ENCODE results near the gene SLC25A30.
"Not testable (repeated sequence)": the region's sequence is repeated elsewhere in the genome, so short reads cannot be mapped to it uniquely, and the experiment has no call there.

SLC25A30 gene

DNA sequence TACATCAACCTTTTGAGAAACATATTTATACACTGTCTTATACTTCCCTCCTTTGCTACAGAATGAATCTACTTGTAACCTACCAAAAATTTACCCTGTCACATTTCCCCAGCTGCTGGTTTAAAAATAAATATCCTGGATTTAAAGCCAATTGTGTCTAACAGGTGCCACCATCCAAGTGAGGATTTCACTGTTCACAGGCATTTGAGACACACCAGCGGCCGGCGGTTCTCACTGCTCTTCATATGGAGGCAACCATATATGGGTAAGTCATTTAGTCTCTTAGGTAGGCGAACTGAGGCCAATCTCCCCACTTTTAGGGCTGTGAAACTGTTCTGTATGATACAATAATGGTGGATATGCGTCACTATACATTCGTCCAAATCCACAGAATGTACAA, 26.2 kb downstream of the SLC25A30 start:
- DNase-seq (ENCODE audit: low spot score): no peak

DNA sequence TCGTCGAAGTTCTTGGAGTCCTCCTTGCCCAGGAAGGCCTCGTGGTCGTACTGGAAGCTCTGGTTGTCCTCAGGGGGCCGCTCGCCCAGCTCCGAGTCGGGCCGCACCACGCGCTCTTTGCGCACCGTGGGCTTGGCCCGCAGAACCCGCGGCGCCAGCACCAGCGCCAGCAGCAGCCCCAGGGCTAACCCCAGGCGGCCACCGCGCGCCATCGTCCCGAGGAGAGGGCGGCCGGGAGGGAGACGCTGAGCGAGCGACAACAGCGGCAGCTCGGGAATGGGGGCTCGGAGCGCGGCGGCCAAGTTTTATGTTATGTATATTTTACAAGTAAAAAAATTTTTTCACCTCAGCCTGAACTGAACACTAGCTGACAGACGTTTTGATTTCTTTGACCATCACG, 27.0 kb downstream of the SLC25A30 start:
- not testable (repeated sequence) for DNase-seq (ENCODE audit: low spot score)

DNA sequence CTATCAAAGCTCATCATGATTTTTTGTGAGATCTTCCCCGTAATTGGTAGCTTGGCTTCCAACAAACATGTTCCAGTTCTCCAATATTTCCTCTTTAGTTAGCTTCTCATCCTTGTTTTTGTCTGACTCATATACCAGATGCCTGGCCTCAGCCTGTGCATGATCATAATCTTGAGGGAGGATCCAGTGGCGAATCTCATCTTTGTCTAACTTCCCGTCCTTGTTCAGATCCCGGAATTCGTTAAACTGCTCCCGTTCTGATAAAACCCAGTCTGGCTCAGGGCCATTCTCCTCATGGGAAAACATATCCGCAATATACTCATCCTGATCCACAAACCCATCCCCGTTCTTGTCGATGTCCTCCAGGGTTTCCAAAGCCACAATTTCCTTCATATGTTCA, 27.8 kb downstream of the SLC25A30 start:
- DNase-seq (ENCODE audit: low spot score): not testable (repeated sequence)

DNA sequence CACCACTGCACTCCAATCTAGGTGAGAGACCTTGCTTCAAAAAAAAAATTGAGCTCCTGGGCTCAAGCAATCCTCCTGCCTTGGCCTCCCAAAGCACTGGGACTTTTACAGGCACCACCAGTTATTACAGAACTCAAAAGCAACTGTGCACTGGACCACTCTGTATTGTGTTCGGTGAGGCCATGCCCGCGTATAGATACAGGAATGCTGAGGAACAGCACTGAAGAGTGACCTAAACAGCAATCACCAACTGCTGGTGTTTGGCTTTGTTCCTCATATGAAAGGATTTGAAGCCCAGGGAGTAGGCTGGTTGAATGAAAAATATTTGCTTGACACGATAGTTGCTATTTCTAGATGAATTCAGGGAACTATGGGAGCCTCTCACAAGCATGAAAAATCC, 29.5 kb downstream of the SLC25A30 start:
- DNase-seq (ENCODE audit: low spot score): no peak

DNA sequence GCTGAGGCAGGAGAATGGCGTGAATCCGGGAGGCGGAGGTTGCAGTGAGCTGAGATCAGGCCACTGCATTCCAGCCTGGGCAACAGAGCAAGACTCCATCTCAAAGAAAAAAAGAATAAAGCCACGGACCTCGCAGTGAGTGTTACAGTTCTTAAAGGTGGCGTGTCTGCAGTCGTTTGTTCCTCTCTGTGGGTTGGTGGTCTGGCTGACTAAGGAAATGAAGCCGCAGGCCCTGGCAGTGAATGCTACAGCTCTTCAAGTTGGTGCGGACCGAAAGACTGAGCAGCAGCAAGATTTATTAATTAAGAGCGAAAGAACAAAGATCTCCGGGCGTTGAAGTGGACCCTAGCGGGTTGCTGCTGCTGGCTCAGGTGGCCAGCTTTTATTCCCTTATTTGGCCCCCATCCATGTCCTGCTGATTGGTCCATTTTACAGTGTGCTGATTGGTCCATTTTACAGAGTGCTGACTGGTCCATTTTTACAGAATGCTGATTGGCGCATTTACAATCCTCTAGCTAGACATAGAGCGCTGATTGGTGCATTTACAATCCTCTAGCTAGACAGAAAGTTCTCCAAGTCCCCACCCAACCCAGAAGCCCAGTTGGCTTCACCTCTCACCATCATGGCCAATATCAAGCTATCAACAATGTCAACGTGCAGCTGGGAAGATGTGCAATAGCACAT, 31.1 kb downstream of the SLC25A30 start:
- not testable (repeated sequence) for DNase-seq (ENCODE audit: low spot score)

DNA sequence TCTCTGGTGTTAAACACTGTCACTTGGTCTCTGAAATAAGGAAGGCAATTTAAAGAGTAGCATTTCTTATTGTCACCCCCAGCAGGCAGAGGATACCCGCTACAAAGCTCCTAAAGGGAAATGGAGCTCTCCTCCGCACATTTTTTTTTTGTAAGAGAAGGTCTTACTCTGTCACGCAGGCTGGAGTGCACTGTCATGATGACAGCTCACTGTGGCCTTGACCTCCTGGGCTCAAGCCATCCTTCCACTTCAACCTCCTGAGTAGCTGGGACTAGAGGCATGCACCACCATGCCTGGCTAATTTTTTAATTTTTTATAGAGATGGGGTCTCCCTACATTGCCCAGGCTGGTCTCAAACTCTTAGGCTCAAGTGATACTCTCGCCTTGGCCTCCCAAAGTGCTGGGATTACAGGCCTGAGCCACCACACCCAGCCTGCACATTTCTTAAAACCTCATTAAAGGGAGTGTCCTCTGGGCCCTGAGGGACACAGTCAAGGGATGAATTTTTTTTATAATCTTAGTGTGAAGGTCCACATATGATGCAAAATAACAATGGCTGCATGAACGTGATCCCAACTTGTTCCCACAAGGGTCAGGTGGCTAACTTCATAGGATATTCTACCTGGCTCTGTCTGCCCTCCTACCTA, 32.1 kb downstream of the SLC25A30 start:
- DNase-seq (ENCODE audit: low spot score): no peak

DNA sequence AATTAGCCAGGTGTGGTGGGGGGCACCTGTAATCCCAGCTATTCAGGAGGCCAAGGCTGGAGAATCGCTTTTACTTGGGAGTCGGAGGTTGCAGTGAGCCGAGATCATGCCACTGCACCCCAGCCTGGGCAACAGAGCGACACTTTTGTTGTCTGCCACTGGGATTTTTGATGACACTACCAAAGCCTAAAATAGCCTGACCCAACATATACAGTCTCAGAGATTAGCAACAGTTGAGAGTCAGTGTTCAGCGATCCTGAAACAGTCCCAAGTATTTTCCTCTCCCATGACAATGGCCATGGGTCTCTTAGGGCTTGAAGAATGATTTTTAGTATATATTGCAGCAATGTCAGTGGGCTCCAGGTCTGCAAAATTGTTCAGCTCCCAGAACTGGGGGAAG, 32.9 kb downstream of the SLC25A30 start:
- no peak for DNase-seq (ENCODE audit: low spot score)

DNA sequence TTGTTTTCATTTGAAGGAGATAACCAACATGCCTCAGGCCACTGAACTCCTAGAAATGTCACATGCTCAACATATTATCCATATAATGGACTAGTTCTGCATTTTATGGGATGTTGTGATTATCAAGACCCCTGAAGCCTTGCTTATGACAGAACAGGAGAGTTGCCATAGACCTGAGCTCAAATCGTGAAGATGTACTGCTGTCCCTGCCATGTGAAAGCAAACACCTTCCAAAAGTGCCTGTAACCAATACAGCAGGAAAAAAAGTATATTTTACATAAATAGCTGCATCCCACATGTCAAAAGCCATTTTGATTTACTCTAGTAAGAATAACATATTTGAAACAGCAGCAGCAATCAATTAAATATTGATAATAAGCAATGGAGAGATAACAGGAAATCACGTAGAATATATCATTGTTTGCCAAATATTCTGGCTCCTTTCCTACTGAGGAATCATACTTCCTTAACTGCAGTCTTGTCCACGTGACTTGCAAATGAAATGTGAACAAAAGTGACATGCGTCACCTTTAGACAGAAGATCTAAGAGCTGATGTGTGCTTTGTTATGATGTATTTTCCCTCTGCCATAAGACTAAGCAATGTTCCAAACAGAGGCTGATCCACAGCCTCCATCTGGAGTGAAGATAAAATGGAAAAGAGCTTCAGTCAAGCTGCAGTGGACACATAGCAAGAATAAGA, 33.5 kb downstream of the SLC25A30 start:
- no peak for DNase-seq (ENCODE audit: low spot score)

DNA sequence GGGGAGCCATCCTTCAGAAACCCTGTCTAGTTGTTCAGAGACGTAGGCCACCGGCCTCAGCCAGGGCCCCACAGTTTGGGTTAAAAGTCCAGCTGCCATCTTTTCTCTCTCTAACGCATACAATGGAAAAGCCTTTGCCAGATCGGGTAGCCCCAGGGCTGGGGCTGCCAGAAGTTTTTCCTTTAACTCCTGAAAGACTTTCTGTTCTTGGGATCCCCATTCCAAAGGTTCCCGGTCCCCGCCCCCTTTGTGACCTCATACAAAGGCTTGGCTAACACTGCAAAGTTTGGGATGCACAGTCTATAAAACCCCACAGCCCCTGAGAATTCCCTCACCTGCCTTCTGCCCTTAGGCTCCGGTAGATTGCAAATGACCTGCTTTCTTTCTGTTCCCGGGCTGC, 35.4 kb downstream of the SLC25A30 start:
- not testable (repeated sequence) for DNase-seq (ENCODE audit: low spot score)

DNA sequence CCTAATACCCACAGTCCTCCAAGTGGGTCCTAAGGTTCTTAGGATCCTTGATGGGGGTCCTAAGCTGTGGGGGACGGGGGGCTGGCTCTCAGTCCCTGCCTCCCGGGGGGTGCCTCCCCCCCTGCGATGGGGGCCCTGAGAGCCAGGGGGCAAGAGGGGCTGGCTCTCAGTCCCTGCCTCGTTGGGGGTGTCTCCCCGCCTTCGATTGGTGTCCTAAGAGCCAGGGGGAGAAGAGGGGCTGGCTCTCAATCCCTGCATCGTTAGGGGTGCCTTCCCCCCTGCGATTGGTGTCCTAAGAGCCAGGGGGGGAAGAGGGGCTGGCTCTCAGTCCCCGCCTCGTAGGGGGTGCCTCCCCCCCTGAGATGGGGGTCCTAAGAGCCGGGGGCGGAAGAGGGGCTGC, 37.0 kb downstream of the SLC25A30 start:
- DNase-seq (ENCODE audit: low spot score): no peak

DNA sequence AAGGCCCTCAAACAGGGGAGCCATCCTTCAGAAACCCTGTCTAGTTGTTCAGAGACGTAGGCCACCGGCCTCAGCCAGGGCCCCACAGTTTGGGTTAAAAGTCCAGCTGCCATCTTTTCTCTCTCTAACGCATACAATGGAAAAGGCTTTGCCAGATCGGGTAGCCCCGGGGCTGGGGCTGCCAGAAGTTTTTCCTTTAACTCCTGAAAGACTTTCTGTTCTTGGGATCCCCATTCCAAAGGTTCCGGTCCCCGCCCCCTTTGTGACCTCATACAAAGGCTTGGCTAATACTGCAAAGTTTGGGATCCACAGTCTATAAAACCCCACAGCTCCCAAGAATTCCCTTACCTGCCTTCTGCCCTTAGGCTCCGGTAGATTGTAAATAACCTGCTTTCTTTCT, 37.5 kb downstream of the SLC25A30 start:
- not testable (repeated sequence) for DNase-seq (ENCODE audit: low spot score)

DNA sequence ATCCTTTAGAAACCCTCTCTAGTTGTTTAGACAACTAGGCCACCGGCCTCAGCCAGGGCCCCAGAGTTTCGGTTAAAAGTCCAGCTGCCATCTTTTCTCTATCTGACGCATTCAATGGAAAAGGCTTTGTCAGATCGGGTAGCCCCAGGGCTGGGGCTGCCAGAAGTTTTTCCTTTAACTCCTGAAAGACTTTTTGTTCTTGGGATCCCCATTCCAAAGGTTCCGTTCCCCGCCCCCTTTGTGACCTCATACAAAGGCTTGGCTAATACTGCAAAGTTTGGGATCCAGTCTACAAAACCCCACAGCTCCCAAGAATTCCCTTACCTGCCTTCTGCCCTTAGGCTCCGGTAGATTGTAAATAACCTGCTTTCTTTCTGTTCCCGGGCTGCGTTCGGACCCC, 38.7 kb downstream of the SLC25A30 start:
- DNase-seq (ENCODE audit: low spot score): not testable (repeated sequence)

DNA sequence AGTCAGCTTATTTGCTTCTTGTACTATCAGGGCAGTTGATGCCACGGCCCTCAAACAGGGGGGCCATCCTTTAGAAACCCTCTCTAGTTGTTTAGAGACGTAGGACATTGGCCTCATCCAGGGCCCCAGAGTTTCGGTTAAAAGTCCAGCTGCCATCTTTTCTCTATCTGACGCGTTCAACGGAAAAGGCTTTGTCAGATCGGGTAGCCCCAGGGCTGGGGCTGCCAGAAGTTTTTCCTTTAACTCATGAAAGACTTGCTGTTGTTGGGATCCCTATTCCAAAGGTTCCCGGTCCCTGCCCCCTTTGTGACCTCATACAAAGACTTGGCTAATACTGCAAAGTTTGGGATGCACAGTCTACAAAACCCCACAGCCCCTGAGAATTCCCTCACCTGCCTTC, 39.4 kb downstream of the SLC25A30 start:
- DNase-seq (ENCODE audit: low spot score): not testable (repeated sequence)

DNA sequence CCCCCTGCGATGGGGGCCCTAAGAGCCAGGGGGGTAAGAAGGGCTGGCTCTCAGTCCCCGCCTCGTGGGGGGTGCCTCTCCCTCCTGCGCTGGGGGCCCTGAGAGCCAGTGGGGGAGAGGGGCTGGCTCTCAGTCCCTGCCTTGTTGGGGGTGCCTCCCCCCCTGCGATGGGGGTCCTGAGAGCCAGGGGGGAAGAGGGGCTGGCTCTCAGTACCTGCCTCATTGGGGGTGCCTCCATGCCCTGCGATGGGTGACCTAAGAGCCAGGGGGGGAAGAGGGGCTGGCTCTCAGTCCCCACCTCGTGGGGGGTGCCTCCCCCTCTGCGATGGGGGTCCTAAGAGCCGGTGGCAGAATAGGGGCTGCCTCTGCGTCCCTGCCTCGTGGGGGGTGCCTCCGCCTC, 40.9 kb downstream of the SLC25A30 start:
- not testable (repeated sequence) for DNase-seq (ENCODE audit: low spot score)

DNA sequence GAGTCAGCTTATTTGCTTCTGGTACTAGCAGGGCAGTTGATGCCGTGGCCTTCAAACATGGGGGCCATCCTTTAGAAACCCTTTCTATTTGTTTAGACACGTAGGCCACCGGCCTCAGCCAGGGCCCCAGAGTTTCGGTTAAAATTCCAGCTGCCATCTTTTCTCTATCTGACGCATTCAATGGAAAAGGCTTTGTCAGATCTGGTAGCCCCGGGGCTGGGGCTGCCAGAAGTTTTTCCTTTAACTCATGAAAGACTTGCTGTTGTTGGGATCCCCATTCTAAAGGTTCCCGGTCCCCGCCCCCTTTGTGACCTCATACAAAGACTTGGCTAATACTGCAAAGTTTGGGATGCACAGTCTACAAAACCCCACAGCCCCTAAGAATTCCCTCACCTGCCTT, 41.5 kb downstream of the SLC25A30 start:
- not testable (repeated sequence) for DNase-seq (ENCODE audit: low spot score)

DNA sequence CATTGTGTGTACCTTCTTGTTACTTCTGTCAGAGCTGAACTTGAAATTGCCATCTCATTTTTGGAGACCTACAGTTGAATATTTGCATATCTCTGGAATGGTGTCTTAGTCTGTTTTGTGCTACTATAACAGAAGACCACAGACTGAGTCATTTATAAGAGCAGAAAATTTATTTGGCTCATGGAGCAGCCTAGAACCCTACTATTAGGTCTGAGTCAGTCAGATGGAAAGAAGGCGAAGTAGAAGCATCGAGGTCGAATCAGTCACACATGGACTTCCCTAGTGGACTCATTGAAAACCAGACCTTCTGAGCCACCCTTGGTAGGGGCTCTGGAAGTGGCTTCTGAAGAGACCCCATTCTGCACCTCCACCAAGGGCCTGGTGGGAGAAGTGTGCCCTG, 43.3 kb downstream of the SLC25A30 start:
- DNase-seq (ENCODE audit: low spot score): no peak

DNA sequence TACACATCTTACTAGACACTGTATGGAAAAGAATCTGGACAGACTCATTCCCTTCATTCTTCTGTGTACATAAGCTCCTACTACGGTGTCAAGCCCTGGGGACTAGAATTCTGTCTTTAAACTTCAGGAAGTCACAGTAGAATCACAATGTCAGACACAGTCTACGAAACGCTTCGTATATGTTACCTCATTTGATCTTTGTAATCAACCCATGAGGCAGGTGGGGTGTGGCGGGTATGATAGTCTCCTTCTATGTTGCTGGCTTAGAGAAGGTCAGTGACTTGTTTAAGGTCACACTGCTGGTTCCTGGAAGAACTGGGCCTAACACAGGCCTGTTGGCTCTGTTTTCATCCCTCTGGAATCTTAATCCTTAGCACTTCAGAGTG, 45.0 kb downstream of the SLC25A30 start:
- DNase-seq (ENCODE audit: low spot score): no peak

DNA sequence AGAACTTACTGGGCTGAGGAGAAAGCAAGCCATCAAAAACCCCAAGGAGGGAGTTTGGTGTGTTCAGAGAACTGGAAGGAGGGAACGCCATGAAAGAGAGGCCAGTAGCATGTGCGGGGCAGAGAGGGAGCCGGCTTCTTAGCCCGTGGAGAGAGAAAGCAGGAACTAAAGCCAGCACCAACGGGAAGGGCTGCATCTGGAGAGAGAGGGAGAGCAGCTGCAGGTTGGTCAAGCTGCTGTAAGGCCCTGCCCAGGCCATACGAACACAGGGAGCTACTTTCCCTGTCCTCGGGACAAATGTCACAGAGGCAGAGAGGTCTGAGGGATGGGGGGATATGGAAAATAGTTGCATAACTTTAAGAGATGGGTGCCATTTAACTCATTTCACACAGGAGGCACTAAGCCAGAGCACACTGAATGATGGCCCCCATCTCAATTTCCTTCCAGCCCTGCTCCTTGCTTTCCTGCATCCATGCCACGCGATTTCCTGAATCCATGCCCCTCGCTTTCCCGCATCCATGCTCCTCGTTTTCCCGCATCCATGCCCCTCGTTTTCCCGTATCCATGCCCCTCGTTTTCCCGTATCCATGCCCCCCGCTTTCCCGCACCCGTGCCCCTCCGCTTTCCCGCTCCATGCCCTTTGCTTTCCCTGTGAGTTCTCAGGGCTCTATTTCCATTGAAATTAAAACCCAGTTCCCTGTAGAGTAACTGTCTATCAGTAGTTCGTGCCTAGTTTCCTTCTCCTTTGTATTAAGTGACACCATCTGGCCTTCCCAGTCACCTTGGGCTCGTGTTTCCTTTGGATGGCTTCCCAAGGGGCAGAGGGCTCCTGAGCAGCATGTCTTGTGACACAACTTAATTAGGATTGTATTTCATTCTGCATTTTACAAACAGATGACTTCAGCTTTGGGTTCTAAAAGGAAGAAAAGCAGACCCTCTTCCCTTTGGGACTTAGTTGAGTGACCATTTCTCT, 45.7 kb downstream of the SLC25A30 start:
- no peak for DNase-seq (ENCODE audit: low spot score)

DNA sequence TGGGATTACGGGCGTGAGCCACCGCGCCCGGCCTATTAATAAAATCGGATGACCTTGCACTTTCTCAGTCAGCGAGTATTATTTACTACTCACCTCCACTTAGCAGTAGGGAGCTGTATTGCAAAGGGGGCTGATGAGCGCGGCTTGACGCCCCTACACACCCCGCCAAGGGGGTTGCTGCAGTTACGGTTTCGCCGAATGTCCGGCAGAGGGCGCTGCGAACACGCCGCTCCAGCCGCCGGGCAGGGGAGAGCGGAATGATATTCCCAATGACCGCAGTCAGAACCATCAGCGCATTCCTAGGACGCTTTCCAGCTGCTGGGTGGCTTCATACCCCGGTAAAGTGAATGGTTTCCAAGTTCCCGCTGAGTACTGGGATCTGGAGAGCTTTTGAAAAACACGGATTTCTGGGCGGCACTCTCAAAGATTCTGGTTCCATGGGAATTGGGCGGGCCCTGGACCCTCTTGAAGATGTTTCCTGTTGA, 47.2 kb downstream of the SLC25A30 start:
- peak; percentile 89 for DNase-seq (ENCODE audit: low spot score)

DNA sequence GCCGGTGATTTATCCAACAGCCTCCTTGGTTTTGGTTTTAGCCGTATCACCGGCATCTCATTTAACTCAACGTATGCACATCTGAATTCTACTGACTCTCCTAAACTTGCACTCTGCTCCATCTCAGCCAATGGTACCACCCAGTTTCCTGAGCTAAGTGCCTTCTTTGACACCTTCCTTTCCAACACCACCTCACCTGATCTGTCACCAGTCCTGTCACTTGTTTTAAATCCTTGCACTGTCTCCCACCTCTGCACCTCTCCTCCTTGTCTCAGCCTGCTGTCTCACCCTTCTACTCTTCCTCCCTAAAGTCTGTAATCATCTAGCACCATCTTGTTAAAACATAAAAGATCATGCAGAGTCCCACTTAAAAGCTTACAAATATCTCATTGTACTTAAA, 49.1 kb downstream of the SLC25A30 start:
- DNase-seq (ENCODE audit: low spot score): no peak

DNA sequence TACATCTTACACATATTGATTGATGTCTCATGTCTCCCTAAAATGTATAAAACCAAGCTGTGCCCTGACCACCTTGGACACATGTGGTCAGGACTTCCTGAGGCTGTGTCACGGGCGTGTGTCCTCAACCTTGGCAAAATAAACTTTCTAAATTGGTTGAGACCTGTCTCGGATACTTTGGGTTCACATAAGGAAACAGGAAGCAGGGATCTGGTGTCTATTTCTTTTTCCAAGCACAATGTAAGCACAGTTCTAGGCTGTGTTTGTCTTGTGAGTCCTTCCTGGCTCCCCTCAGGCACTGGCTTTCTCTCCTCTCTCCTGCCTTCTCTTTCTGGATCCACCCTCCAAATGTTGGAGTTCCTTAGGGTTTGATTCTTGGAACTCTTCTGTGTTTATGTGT, 49.6 kb downstream of the SLC25A30 start:
- no peak for DNase-seq (ENCODE audit: low spot score)

DNA sequence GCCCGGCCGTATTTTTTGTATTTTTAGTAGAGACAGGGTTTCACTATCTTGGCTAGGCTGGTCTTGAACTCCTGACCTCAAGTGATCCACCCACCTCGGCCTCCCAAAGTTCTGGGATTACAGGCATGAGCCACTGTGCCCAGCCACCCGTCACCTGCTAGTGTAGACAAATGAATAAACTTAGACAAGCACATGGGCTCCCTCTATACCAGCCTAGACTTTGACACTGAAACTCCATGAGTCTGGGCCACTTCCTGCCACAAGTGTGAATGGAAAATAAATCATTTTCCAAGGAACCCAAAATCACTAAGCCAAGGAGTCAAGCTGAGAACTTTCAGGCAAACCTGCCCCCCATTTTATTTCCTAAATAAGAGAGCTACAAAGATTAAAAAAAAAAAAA, 50.2 kb downstream of the SLC25A30 start:
- no peak for DNase-seq (ENCODE audit: low spot score)

Measured in ecto neural progenitor cell (in vitro differentiated cells).